ENCODE measurements around the gene OSBPL6. TPM values are rescaled to one million over a fixed set of nuclear protein-coding genes. Genes with fewer than 3 reads are reported as not detected.

The OSBPL6 gene
- total and polyA plus RNA-seq, 2 donors (not counting 1 experiment from before 2014, with no cell fraction given), result 0.06 TPM; not detected in 1

- ATAC-seq (ENCODE audit: low read depth), result no peak
- H4K20me1 ChIP-seq (ENCODE audit: control insufficient read depth, insufficient read depth, low read length, poor library complexity, severe bottlenecking), result no peaks in the 10 kb centered on the region
- Mint-ChIP-seq H3K27ac (no peak overlapping the region), H3K4me1 (no peaks in the 10 kb centered on the region), H3K27me3 (peaks cover 11% of the 10 kb centered on the region), H3K9me3 (ENCODE audit: insufficient read depth) (no peaks in the 10 kb centered on the region), H3K4me3 (no peak overlapping the region)
- H3K4me1 ChIP-seq (ENCODE audit: control insufficient read depth in 2 of 2, insufficient read depth in 2 of 2, low read length in 2 of 2), result no peaks in the 10 kb centered on the region
- no peaks in the 10 kb centered on the region for H3K79me2 ChIP-seq (ENCODE audit: control insufficient read depth, insufficient read depth, low read length)
- no peak for TF ChIP-seq EZH2 (IDR thresholded peaks at IDR 0.05; ENCODE audit: borderline replicate concordance, insufficient read depth, low read depth, low read length, poor library complexity, severe bottlenecking)
- TF ChIP-seq, protein P1, sequence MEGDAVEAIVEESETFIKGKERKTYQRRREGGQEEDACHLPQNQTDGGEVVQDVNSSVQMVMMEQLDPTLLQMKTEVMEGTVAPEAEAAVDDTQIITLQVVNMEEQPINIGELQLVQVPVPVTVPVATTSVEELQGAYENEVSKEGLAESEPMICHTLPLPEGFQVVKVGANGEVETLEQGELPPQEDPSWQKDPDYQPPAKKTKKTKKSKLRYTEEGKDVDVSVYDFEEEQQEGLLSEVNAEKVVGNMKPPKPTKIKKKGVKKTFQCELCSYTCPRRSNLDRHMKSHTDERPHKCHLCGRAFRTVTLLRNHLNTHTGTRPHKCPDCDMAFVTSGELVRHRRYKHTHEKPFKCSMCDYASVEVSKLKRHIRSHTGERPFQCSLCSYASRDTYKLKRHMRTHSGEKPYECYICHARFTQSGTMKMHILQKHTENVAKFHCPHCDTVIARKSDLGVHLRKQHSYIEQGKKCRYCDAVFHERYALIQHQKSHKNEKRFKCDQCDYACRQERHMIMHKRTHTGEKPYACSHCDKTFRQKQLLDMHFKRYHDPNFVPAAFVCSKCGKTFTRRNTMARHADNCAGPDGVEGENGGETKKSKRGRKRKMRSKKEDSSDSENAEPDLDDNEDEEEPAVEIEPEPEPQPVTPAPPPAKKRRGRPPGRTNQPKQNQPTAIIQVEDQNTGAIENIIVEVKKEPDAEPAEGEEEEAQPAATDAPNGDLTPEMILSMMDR (IDR thresholded peaks at IDR 0.05), result no peak
- no peak overlapping the region for H2AFZ ChIP-seq (ENCODE audit: insufficient read depth, low read depth, low read length, poor library complexity, severe bottlenecking)
- no peak overlapping the region for H3K27ac ChIP-seq (ENCODE audit: low read length in 2 of 2)
- intact Hi-C loops (cut with micrococcal nuclease), result no loop called here
- no peak overlapping the region for H3K4me2 ChIP-seq (replicated peaks; ENCODE audit: low read depth, low read length, poor library complexity, severe bottlenecking)
- H3K27me3 ChIP-seq (replicated peaks in 1 of 4; ENCODE audit: control extremely low read depth in 1 of 4, control insufficient read depth in 3 of 4, insufficient read depth in 4 of 4, low read length in 3 of 4), result no peaks in the 10 kb centered on the region
- no peak overlapping the region for H3K9ac ChIP-seq (ENCODE audit: low read length)
- ChIA-PET CTCF (no interaction called here), POLR2A (no interaction called here)
- H3K36me3 ChIP-seq (replicated peaks in 1 of 2; ENCODE audit: control extremely low read depth in 1 of 2, control insufficient read depth in 1 of 2, extremely low read depth in 1 of 2, insufficient read depth in 2 of 2, low read length in 1 of 2), result no peaks in the 10 kb centered on the region
- no peaks in the 10 kb centered on the region for H3K9me3 ChIP-seq (ENCODE audit: control extremely low read depth in 1 of 3, control insufficient read depth in 2 of 3, insufficient read depth in 1 of 3, low read length in 2 of 3)
- no CpG with 5 or more reads among the region's 4 CpGs for WGBS (ENCODE audit: insufficient coverage)
- no peak overlapping the region for H3K4me3 ChIP-seq (ENCODE audit: control extremely low read depth in 1 of 5, extremely low read depth in 1 of 5, insufficient read depth in 1 of 5, low read depth in 2 of 5, low read length in 4 of 5)
- DNase-seq, result no peak
Observed at GRCh38 chr2:178366412-178366811, 172.1 kb downstream of the OSBPL6 start.

DNA sequence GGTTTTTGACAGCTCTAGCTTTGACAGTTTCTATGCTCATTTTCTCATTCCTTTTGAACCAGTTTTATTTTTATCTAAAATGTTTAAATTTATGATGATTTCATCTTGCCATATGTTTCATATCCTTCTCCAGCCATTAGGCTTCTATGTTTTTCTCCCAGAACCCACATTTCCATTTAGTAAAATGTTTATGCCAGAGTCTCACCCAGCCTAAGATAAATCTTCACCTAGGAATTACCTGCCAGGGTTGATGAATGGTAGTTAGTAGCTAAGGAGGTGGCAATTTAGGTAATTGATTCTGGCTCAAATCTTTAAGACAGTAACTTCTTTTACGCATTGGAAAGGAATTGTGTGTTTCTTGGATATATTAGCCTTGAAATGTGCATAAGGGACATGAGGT lies 173.0 kb downstream of the OSBPL6 start:
- CTCF ChIA-PET, result no interaction called here

More for the DNA sequence above, 173.0 kb downstream of the OSBPL6 start:
- Mint-ChIP-seq H3K4me1 (no peaks in the 10 kb centered on the region), H3K4me3 (no peak overlapping the region), H3K9me3 (ENCODE audit: insufficient read depth) (no peaks in the 10 kb centered on the region), H3K27me3 (peaks cover 11% of the 10 kb centered on the region), H3K27ac (no peak overlapping the region)
- Histone ChIP-seq H2AFZ (ENCODE audit: insufficient read depth, low read depth, low read length, poor library complexity, severe bottlenecking) (no peak overlapping the region), H3K79me2 (ENCODE audit: control insufficient read depth, insufficient read depth, low read length) (no peaks in the 10 kb centered on the region), H3K4me1 (ENCODE audit: control insufficient read depth in 2 of 2, insufficient read depth in 2 of 2, low read length in 2 of 2) (no peaks in the 10 kb centered on the region), H3K27me3 (replicated peaks in 1 of 4; ENCODE audit: control extremely low read depth in 1 of 4, control insufficient read depth in 3 of 4, insufficient read depth in 4 of 4, low read length in 3 of 4) (no peaks in the 10 kb centered on the region), H3K27ac (ENCODE audit: low read length in 2 of 2) (no peak overlapping the region), H3K9ac (ENCODE audit: low read length) (no peak overlapping the region), H3K4me3 (ENCODE audit: control extremely low read depth in 1 of 5, extremely low read depth in 1 of 5, insufficient read depth in 1 of 5, low read depth in 2 of 5, low read length in 4 of 5) (no peak overlapping the region), H3K9me3 (ENCODE audit: control extremely low read depth in 1 of 3, control insufficient read depth in 2 of 3, insufficient read depth in 1 of 3, low read length in 2 of 3) (no peaks in the 10 kb centered on the region), H3K36me3 (replicated peaks in 1 of 2; ENCODE audit: control extremely low read depth in 1 of 2, control insufficient read depth in 1 of 2, extremely low read depth in 1 of 2, insufficient read depth in 2 of 2, low read length in 1 of 2) (no peaks in the 10 kb centered on the region), H3K4me2 (replicated peaks; ENCODE audit: low read depth, low read length, poor library complexity, severe bottlenecking) (no peak overlapping the region), H4K20me1 (ENCODE audit: control insufficient read depth, insufficient read depth, low read length, poor library complexity, severe bottlenecking) (no peaks in the 10 kb centered on the region)
- POLR2A ChIA-PET, result no interaction called here
- intact Hi-C loops (cut with micrococcal nuclease), result no loop called here
- TF ChIP-seq, protein P1 (IDR thresholded peaks at IDR 0.05), result no peak
- no peak for TF ChIP-seq EZH2 (IDR thresholded peaks at IDR 0.05; ENCODE audit: borderline replicate concordance, insufficient read depth, low read depth, low read length, poor library complexity, severe bottlenecking)
- no peak for ATAC-seq (ENCODE audit: low read depth)
- 100% methylated on average over 1 of the region's 1 CpG for WGBS (ENCODE audit: insufficient coverage)
- DNase-seq, result no peak
